GM18517 (cell line): ENCODE results near the gene TUFT1.
A peak's percentile ranks its signal among the peaks of the same experiment; 100 is the strongest.
"Not testable (repeated sequence)": the region's sequence is repeated elsewhere in the genome, so short reads cannot be mapped to it uniquely, and the experiment has no call there.

Experiments used
- ATAC-seq: cut with Tn5 transposase; IDR thresholded peaks from one replicate; pipeline ENCODE4 v1.9.1; 2021; ENCODE audit warnings: mild to moderate bottlenecking, moderate library complexity; ENCODE audit not compliant: unreplicated experiment

TUFT1 gene

DNA sequence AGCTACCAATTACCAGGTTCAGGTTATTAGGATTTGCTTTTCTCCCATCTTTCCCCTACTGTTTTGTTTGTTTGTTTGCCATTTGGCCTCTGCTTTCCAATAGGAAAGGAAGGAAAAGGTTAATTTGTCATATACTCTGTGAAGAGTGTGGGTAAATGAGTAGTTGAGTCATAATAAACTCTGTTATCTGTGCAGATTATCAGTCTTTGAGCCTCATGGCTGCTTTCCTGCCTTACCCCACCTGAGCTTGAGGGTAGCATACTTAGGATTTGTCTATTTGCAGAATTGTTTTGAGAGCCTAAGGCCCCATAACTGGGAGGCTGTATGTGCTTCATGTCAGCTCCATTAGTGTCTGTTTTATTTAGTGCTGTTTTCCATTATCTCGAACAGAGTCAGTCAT is 38.8 kb downstream of the TUFT1 start:
- ATAC-seq = no peak

DNA sequence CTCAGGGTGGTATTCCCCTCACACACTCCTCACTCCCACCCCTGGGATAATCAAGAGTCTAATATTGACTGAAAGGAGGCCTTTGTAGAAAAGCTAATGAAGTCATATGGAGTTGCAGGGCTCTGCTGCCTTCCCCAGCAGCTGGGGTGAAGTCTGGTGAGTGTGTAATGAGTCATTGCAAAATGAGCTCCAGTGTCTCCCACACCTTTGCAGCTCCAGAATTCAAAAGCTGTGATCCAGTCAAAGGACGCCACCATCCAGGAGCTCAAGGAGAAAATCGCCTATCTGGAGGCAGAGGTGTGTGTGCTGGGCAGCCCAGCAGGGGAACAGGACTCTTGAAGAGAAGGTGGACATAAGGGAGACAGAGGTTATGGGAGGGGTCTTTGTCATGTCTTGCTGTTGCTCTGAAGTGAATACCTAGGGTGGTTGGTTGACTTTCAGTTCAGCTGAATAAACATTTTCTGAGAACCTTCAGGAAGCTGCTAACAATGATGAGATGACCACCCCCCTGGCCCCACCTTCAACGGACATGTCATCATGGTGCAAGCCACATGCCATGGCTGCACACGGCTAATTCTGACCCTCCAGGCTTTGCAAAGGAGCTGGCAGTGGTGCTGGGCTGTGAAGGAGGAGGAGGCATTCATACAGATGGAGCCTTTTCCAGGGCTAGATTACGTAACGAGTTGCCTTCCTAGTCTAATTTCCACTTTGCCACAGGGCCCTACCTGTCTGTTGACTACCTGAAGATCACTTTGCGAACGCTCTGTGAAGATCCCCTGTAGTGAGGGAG is 39.5 kb downstream of the TUFT1 start:
- no peak for ATAC-seq

DNA sequence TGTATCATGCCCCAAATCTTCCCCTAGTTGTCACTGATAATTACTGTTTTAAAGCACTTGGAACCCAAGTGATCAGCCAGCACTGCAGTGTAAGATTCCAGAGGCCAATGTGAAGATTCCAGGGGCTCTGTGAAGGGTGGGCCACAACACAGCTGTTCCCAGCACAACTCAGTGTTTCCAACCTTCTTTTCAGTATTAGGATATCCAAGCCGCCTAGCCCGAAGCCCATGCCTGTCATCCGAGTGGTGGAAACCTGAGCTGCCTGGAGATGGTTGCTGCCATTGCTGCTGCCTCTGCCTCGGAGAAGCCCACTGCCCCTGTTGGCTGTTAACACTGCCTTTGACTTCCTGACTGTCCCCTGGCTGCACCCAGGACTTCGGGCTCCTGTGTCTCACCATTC is 41.3 kb downstream of the TUFT1 start:
- ATAC-seq = no peak

DNA sequence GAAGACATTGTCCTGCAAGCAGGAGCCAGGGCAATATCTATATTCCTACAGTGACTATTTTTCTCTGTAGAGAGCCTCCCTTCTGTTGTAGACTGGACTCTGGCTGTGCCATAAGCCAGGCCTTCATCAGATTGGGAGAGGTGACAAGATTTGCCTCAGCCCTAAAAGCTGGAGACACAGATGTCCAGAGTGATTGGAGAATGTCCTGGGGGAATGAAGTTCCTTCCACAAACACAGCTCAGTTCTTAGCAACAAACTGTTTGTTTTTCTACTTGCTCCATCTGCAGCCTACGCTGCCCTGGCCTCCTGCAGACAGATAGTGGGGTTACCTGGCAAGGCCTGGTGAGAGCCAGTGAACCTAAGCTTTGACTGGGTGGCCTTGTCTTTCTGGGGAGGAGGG is 41.8 kb downstream of the TUFT1 start:
- ATAC-seq = no peak

DNA sequence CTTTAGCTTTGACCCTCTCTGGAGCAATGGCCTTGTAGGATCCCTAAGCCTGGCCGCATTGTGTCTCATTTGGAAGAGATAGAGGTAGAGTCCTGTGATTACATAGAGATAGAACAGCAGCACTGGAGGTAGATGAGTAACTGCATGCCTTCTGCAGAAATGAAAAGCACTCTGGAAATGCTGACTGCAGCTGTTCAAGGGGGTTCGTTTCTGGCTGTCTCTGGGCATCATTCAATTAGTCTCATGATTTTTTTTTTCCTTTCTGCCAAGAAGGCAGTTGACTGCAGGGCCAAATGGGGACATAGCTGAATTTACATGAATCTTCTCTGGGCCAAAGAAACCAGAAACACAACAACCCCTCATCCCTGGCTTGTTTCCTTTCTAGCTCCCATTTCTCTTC is 43.7 kb downstream of the TUFT1 start:
- ATAC-seq = no peak

DNA sequence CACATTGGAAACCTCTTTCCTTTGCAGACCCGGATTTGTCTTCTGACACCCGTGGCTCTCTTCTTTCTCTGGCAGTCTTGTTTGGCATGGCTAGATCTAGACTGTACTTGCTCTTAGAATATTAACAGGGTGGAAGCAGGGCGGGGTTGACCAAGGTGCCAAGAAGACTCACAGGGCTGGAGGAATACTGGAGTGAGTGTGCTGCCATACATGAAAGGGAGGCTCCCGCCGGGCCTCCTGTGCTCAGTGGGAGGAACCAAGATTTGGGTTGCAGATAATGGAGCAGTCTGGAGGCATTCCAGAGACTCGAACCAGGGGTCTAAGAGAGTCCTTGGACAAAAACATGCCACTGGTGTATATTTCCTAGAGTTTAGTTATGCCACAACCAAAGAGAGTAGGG is 44.2 kb downstream of the TUFT1 start:
- ATAC-seq = no peak

DNA sequence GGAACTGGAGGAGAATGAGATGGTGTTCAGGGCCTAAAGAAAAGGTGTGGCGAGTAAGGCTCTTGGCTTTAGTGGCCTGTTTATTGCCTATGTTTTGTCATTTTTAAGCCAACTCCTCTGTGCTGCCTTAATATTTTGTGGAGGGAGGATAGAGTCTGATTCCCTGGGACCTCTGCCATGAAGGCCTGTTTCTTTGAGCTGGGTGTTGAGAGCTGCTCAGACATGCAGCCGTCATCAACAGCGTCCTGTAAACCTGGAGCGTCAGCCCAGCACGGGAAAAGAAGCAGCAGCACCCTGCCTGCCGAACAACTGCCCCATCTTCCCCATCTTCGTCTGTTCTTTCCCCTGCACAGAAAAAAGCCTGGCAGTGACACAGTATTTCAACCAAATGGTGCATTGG is 44.7 kb downstream of the TUFT1 start:
- ATAC-seq = no peak

DNA sequence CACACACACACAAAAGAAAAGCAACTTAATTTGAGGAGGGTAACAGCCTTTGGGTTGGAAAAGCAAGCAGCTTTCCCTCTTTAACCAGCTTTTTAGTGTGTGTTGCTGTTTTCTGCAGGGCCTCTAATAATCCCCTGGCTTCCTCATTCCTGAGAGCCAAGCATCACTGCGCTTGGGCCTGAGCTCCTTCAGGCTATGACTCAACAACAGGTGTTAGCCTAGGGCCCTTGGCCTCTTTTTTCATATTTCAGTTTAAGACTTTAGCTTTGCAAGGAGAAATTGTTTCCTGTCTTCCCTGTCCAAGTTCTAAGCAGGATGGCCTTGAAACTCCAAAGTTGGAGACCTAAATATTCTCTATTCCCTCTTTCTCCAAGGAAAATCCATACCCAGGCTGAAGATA is 45.5 kb downstream of the TUFT1 start:
- no peak for ATAC-seq

DNA sequence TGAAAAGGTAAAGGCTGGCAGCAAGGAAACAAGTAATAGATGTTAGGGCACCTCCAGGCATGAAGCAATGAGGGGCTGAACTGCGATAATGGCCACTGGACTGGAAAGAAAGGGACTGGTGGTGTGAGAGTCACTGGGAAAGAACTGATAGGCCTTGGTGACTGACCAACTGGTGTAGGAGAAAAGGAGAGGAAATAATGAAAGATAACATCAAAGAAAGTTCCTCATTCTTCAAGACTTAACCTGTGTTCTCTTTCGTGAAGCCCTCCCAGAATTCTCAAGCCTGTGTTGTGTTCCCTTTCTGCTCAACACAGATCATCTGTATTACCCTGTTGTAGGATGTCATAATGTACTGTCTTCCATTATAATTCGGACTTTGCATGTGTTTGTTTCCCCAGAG is 50.9 kb downstream of the TUFT1 start:
- no peak for ATAC-seq

DNA sequence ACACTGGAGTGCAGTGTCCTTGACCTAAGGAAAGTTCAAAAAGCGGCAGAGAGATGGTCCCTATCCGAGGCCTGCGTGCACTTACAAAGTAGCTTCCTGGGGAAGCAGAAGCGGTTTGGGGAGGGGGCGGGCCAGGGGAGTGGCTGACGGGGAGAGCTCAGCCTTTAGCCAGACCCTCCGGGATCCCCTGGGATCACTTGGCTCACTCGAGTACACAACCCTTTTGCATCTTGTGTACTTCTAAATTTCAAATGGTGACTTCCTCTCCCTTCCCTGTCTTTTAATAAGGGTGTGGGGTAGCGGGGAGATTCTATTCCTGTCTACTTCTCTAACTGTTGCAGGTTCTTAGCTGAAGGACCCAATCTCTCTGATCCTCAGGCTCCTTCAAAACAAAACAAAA is 53.6 kb downstream of the TUFT1 start:
- ATAC-seq = no peak

DNA sequence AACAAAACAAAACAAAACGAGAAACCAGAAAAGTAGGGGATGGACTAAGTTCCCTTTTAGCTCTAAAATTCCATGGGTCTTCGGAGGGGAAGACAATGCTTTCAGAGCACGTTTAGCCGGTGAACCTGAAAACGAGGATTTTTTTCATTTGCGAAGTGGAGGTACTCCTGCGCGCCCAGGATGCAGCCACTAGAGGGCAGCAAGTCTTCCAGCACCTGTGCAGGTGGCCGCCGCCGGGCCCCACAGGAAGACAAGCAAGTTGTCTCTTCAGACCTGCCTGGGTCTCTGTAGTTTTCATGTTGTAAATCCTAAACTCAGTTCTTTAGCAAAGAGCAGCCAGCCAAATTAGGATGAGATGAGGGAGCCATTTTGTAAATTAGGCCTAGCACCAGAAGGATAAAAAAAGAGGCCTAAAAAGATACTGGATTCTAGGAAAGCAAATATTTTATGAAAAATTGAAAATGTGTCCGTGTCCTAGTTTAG is 54.1 kb downstream of the TUFT1 start:
- ATAC-seq = no peak

DNA sequence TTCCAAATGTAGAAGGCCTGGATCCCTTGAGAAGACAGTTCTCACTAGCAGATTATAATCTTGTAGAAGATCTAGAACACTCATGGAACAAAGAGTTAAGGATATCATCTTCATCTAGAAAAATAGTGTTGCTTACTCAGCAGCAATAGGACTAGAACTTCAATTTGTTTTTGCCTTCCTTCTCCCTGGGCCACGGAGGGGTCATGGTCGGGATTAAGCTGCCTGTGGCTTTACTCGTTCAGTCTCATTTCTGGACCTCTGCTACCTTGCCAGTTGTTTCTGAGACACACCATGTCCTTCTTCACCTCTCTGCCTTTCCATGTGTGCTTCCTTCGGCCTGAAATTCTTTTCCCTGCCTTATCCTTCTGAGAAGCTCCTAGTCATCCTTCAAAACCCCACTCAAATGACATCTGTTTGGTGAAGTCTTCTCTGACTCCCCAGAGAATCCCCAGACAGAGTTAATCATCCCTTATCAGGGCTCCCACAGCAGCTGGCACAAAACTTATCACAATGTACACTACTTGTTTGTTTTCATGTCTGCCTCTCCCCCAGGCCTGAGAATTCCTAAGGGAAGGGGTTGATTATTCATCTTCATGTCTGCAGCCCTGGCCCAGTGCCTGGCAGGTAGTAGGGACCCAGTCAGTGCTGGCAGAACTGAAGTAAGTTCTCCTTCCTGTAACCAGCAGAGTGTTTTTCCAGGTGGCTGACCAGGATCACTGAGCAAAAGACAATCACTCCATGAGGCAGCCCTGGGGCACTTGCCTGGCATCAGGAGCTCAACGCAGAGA is 56.3 kb downstream of the TUFT1 start:
- no peak for ATAC-seq

DNA sequence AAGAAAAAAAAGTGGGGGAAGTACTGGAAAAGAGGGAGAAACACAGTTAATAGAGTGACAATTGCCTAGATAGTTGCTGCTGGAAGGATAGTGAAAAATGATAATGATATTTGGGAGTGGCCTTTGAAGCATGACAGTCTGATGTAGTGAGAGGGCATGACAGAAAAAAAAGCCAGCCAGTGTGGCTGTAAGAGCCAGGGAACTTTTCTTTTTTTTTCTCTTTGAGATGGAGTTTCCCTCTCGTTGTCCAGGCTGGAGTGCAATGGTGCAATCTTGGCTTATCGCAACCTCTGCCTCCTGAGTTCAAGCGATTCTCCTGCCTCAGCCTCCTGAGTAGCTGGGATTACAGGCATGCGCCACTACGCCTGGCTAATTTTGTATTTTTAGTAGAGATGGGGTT is 62.4 kb downstream of the TUFT1 start:
- not testable (repeated sequence) for ATAC-seq

DNA sequence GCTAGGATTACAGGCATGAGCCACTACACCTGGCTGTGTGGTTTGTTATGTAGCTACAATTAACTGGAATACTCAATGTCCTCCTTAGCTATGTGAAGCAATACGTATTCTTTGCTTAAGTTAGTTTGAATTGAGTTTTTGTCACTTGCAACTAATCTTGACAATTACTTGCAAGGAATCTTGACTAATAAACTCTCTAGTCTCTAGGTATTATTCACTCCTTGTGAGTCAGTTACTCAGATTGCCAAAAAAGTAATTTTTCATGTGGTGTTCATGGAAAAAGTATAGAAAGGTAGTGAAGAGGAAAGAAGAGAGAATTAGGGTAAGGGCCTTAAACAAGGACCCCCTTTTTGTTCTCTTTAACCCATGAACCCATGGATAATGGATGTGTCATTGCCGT is 64.2 kb downstream of the TUFT1 start:
- ATAC-seq = no peak

DNA sequence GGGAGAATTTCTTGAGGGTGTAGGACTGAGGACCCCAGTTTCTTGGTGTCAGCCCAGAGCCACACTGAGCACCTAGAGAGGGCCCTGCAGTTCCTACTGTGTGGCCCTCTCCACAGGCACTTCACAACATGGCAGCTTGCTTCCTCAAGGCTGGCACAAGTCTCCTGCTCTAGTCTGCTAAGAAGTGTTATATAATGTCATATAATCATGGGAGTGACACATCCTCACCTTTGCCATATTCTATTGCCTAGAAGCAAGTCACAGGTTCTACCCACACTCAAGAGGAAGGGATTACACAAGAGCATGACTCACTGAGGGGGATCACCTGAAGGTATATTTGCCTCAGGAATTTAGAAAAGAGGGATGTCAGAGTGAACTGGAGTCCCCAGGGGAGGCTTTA is 66.3 kb downstream of the TUFT1 start:
- no peak for ATAC-seq

DNA sequence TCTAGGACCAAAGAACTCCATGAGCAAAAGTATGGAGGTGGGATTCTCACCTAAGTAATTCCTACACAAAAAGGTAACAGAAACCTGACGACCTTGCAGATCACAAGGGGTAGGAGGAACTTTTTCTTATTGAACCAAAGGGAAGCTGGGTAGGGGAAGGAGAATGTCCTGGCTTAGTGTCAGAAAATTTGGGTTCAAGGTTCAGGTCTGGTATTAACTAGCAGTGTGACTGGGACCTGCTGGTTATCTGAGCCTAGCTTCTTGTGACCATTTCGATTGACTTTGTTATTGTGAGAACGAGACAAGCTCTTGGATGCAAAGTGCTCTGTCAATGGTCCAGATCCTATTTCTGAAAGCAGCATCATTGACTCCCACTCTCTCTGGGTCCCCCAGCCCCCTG is 66.7 kb downstream of the TUFT1 start:
- ATAC-seq = no peak

DNA sequence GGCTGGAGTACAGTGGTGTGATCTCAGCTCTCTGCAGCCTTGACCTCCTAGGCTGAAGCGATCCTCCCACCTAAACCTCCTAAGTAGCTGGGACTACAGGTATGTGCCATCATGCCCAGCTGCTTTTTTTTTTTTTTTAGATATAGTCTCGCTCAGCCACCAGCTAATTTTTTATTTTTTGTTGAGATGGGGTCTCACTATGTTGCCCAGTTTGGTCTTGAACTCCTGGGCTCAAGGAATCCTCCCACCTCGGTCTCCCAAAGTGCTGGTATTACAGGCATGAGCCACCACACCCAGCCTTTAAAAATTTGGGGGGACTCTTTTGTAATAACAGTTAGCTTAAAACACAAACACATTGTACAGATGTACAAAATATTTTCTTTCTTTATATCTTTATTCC is 70.0 kb downstream of the TUFT1 start:
- no peak for ATAC-seq

DNA sequence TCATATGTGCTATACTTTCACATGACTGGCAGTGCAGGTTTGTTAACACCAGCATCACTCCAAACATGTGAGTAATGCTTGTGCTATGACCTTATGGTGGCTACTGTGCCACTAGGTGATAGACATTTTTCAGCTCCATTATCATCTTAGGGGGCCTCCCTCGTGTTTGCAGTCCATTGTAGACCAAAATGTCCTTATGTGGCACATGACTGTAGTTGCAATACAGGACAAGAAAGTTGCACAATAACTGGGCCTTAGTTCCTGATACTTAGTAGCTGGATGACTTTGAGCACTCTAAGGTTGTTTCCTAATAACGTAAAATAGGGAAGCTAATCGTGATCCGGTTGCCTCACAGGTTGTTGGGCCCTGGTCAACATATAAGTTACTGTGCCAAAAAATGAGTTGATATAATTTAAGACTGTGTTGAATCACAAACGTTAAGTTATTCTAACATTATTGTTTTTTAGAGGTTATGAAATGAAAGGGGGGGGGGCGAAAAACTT is 71.2 kb downstream of the TUFT1 start:
- ATAC-seq = no peak

DNA sequence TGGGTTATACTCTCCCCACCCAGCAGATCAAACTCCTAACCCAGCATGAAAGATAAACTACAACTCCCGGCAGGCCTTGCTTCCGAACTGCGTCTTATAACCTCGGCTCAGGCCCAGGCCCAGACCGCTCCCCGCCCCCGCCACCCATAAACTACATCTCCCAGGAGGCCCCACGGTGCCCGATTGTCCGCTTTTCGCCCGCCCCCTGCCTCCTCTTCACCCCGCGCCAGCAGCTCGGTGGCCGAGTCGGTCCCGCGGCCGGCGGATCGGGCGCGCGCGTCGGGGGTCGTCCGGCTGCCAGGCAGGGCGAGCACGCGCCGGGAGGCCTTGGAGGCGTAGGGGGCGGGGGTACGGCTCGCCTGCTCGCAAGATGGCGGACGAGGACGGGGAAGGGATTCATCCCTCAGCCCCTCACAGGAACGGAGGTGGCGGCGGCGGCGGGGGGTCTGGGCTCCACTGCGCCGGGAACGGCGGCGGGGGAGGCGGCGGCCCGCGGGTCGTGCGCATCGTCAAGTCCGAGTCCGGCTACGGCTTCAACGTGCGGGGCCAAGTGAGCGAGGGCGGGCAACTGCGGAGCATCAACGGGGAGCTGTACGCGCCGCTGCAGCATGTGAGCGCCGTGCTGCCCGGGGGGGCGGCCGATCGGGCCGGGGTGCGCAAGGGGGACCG is 71.9 kb downstream of the TUFT1 start, which contains the start of gene SNX27:
TSS of gene SNX27 (plus strand) at position 219 of the 669 bp plus-strand sequence. CDS start at position 371, 152 bp downstream.
- ATAC-seq = peak; percentile 96

DNA sequence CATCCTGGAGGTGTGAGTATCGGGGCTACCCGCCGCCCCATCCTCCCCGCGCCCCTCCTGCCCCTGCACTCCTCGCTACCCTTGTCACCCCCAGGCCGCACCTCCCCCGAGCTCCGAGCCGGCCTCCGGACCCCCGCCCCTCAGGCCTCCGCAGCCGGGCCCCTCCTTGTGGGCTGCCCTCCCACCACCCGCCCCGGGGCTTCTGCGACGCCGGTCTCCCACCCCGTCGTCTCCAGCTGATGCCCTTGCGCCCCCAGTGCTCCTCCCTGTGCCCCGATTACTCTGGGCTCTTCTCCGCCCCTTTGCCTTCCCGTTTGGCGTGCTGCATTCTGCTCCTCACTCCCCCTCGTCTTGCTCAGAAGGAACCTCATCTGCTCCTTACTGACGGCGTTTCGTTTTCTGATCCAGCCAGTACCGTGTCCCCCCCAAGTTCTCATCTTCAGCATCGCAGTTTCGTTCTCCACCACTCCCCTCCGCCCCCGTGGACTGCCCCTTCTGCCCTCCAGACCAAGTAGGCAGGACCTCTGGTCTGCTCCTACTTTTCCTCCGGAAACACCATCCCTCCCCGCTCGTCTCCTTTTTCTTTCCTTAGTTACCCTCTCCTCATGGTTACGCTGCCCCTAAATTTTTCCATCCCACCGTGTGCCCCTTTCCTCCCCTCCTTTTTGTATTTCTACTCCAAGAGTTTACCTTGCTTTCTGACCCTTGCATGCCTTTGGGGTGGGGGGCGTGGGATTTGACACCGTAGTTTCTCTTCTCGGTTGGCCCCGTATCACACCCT is 72.6 kb downstream of the TUFT1 start:
- no peak for ATAC-seq
